HepG2 (cell line): ENCODE data around the gene MYO5A. TPM values are rescaled to one million over a fixed set of nuclear protein-coding genes. Genes with fewer than 3 reads are reported as not detected.

Experiments
- CBX1 ChIP-seq: IDR thresholded peaks from one replicate; pipeline ENCODE4 v1.6.1; 2016; ENCODE audit warnings: antibody characterized with exemption, low read depth
- ESRRA ChIP-seq: sonication (generic); formaldehyde crosslinking; IDR thresholded peaks from 2 replicates; pipeline ENCODE4 v1.5.1; 2020; ENCODE audit warnings: mild to moderate bottlenecking, low read depth, missing genetic modification reagents
- HCFC1 ChIP-seq: fragments of 150-350 bp; IDR thresholded peaks from 2 replicates; pipeline ENCODE4 v1.6.1; 2014; ENCODE audit warnings: low read depth, low read length
- JARID2 ChIP-seq: sonication (generic); formaldehyde crosslinking; IDR thresholded peaks from 2 replicates; pipeline ENCODE4 v1.8.1; 2023; ENCODE audit warnings: missing genetic modification reagents, inconsistent platforms; ENCODE audit not compliant: insufficient replicate concordance
- KLF6 ChIP-seq: IDR thresholded peaks from 2 replicates; pipeline ENCODE4 v1.8.0; 2016; ENCODE audit warnings: missing biosample characterization, missing genetic modification reagents
- SOX6 ChIP-seq, 2 experiments: fragments of 450-650 bp in 1 of 2; sonication (generic) in 1 of 2; formaldehyde crosslinking in 1 of 2; IDR thresholded peaks; 2 replicates each; pipeline versions ENCODE4 v1.4.0 to v1.6.1; 2017 to 2020; ENCODE audit warnings: antibody characterized with exemption in 1 of 2, mild to moderate bottlenecking in 1 of 2, missing genetic modification reagents in 1 of 2
- ZBTB42 ChIP-seq: sonication (generic); formaldehyde crosslinking; IDR thresholded peaks from 2 replicates; pipeline ENCODE4 v1.5.0; 2020; ENCODE audit warnings: mild to moderate bottlenecking, missing genetic modification reagents
- ZNF253 ChIP-seq: sonication (generic); formaldehyde crosslinking; IDR thresholded peaks from 2 replicates; pipeline ENCODE4 v1.8.0; 2022; ENCODE audit warnings: mild to moderate bottlenecking, missing genetic modification reagents, borderline replicate concordance
- ZNF567 ChIP-seq: sonication (generic); formaldehyde crosslinking; IDR thresholded peaks from 2 replicates; pipeline ENCODE4 v1.8.1; 2023; ENCODE audit warnings: mild to moderate bottlenecking, missing genetic modification reagents, borderline replicate concordance
- ZNF775 ChIP-seq: sonication (generic); formaldehyde crosslinking; IDR thresholded peaks from 2 replicates; pipeline ENCODE4 v1.4.0; 2020; ENCODE audit warnings: missing genetic modification reagents, mild to moderate bottlenecking, moderate library complexity, borderline replicate concordance
- ZNF788 ChIP-seq: sonication (generic); formaldehyde crosslinking; IDR thresholded peaks from 2 replicates; pipeline ENCODE4 v1.5.0; 2020; ENCODE audit warnings: mild to moderate bottlenecking, missing genetic modification reagents, borderline replicate concordance
- ZNF850 ChIP-seq: sonication (generic); formaldehyde crosslinking; conservative IDR thresholded peaks from 2 replicates; pipeline ENCODE4 v1.9.0; 2021; ENCODE audit warnings: mild to moderate bottlenecking, missing genetic modification reagents
- polyA plus RNA-seq, 8 experiments: library from polyadenylated mRNA; depleted of rRNA in 3 of 8; stranded (reverse) in 7 of 8; unstranded in 1 of 8; fragments of >200 nt; fragmentation: Illumina TruSeq in 4 of 8; extraction: Trizol in 4 of 8; gene quantifications; 2 replicates each; pipeline versions ENCODE4 v1.2.1 to v1.2.3, GENCODE V29; 2011 to 2016; ENCODE audit warnings: low read depth in 4 of 8, missing spikeins in 1 of 8, mixed read lengths in 1 of 8; ENCODE audit not compliant: insufficient read depth in 1 of 8
- total RNA-seq, 5 experiments: library from RNA; depleted of rRNA; stranded (reverse); fragments of >200 nt; fragmentation: Illumina TruSeq; extraction: Trizol; gene quantifications; 2 replicates each; pipeline ENCODE4 v1.2.3, GENCODE V29; 2016; ENCODE audit warnings: low read depth in 1 of 5
- TF ChIP-seq, protein P1 (sequence below): sonication (generic); formaldehyde crosslinking; IDR thresholded peaks from 2 replicates; pipeline ENCODE4 v1.5.0; 2020; ENCODE audit warnings: mild to moderate bottlenecking, missing genetic modification reagents, borderline replicate concordance
- TF ChIP-seq, protein P2 (sequence below): sonication (generic); formaldehyde crosslinking; IDR thresholded peaks from 2 replicates; pipeline ENCODE4 v1.4.0; 2020; ENCODE audit warnings: missing genetic modification reagents
- TF ChIP-seq, protein P3 (sequence below): IDR thresholded peaks from 2 replicates; pipeline ENCODE4 v1.6.1; 2012; ENCODE audit warnings: inconsistent platforms
- TF ChIP-seq, protein P4 (sequence below): sonication (generic); formaldehyde crosslinking; IDR thresholded peaks from 2 replicates; pipeline ENCODE4 v1.4.0; 2020; ENCODE audit warnings: missing genetic modification reagents, borderline replicate concordance

The MYO5A gene
- total and polyA plus RNA-seq, 2 of the 13 experiments (the other 11 are each of a cell fraction or from before 2014, with no cell fraction given): 2.8 to 4.8 TPM

DNA sequence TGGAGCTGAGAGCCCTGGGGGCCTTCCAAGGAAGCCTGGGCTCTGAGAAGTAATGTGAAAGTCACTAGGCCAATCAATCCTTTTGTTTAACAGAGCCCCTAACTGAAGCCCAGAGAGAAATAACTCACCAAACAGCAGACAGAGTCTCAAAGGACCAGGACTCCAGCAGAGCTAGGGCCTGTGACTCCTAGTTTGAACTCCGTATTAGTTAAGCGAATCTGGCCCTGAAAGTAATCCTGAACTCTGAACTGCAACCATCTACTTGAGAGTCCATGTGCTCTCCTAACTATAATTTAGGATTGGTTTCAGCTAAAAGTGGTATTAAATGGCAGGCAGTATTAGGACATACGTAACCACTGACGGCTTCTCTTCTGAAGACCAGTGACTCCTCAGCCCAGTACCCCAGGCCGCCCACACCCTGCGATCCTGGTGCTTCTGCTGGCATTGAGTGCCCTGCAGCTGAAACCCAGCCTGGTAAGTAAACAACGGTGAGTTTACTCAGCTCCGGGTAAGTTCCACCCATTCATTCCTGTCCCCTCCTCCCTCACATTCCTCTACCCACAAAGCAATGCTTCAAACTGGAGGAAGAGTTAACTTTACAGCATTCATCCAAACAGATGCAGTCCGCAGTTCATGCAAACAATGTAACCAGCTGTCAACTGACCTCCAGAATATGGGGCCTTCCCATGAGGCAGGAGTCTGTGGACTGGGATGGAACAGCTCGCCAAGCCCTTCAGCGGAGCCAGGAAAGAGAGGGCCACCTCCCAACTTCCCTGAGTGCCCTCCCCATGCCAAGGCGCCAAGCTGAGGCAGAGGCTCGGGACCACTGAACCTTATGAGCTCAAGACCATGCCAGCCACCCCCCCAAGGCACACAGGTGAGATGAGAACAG lies 240.4 kb downstream of the MYO5A start (continued):
- TF ChIP-seq, protein P1, sequence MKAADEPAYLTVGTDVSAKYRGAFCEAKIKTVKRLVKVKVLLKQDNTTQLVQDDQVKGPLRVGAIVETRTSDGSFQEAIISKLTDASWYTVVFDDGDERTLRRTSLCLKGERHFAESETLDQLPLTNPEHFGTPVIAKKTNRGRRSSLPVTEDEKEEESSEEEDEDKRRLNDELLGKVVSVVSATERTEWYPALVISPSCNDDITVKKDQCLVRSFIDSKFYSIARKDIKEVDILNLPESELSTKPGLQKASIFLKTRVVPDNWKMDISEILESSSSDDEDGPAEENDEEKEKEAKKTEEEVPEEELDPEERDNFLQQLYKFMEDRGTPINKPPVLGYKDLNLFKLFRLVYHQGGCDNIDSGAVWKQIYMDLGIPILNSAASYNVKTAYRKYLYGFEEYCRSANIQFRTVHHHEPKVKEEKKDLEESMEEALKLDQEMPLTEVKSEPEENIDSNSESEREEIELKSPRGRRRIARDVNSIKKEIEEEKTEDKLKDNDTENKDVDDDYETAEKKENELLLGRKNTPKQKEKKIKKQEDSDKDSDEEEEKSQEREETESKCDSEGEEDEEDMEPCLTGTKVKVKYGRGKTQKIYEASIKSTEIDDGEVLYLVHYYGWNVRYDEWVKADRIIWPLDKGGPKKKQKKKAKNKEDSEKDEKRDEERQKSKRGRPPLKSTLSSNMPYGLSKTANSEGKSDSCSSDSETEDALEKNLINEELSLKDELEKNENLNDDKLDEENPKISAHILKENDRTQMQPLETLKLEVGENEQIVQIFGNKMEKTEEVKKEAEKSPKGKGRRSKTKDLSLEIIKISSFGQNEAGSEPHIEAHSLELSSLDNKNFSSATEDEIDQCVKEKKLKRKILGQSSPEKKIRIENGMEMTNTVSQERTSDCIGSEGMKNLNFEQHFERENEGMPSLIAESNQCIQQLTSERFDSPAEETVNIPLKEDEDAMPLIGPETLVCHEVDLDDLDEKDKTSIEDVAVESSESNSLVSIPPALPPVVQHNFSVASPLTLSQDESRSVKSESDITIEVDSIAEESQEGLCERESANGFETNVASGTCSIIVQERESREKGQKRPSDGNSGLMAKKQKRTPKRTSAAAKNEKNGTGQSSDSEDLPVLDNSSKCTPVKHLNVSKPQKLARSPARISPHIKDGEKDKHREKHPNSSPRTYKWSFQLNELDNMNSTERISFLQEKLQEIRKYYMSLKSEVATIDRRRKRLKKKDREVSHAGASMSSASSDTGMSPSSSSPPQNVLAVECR (CRISPR knock-in tag): peak; percentile 94
- TF ChIP-seq ZNF850 (CRISPR knock-in tag) (no peak), ESRRA (CRISPR knock-in tag) (peak; percentile 76), CBX1 (no peak), JARID2 (CRISPR knock-in tag) (no peak), HCFC1 (no peak), ZBTB42 (CRISPR knock-in tag) (0 out of 2 replicates have a peak, but pooled peaks have one; percentile 73), ZNF567 (CRISPR knock-in tag) (no peak), ZNF775 (CRISPR knock-in tag) (0 out of 2 replicates have a peak, but pooled peaks have one; percentile 50), SOX6 (IDR thresholded peaks at IDR 0.05) (no peak), SOX6 (CRISPR knock-in tag; IDR thresholded peaks at IDR 0.05) (peak; percentile 97), KLF6 (CRISPR knock-in tag) (0 out of 2 replicates have a peak, but pooled peaks have one; percentile 73), ZNF253 (CRISPR knock-in tag) (no peak), ZNF788 (CRISPR knock-in tag) (peak; percentile 74; the same call in 1 of the 2 replicates)
- TF ChIP-seq, protein P2, sequence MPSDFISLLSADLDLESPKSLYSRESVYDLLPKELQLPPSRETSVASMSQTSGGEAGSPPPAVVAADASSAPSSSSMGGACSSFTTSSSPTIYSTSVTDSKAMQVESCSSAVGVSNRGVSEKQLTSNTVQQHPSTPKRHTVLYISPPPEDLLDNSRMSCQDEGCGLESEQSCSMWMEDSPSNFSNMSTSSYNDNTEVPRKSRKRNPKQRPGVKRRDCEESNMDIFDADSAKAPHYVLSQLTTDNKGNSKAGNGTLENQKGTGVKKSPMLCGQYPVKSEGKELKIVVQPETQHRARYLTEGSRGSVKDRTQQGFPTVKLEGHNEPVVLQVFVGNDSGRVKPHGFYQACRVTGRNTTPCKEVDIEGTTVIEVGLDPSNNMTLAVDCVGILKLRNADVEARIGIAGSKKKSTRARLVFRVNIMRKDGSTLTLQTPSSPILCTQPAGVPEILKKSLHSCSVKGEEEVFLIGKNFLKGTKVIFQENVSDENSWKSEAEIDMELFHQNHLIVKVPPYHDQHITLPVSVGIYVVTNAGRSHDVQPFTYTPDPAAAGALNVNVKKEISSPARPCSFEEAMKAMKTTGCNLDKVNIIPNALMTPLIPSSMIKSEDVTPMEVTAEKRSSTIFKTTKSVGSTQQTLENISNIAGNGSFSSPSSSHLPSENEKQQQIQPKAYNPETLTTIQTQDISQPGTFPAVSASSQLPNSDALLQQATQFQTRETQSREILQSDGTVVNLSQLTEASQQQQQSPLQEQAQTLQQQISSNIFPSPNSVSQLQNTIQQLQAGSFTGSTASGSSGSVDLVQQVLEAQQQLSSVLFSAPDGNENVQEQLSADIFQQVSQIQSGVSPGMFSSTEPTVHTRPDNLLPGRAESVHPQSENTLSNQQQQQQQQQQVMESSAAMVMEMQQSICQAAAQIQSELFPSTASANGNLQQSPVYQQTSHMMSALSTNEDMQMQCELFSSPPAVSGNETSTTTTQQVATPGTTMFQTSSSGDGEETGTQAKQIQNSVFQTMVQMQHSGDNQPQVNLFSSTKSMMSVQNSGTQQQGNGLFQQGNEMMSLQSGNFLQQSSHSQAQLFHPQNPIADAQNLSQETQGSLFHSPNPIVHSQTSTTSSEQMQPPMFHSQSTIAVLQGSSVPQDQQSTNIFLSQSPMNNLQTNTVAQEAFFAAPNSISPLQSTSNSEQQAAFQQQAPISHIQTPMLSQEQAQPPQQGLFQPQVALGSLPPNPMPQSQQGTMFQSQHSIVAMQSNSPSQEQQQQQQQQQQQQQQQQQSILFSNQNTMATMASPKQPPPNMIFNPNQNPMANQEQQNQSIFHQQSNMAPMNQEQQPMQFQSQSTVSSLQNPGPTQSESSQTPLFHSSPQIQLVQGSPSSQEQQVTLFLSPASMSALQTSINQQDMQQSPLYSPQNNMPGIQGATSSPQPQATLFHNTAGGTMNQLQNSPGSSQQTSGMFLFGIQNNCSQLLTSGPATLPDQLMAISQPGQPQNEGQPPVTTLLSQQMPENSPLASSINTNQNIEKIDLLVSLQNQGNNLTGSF: no peak
- TF ChIP-seq, protein P3, sequence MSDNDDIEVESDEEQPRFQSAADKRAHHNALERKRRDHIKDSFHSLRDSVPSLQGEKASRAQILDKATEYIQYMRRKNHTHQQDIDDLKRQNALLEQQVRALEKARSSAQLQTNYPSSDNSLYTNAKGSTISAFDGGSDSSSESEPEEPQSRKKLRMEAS: peak; percentile 83
- TF ChIP-seq, protein P4, sequence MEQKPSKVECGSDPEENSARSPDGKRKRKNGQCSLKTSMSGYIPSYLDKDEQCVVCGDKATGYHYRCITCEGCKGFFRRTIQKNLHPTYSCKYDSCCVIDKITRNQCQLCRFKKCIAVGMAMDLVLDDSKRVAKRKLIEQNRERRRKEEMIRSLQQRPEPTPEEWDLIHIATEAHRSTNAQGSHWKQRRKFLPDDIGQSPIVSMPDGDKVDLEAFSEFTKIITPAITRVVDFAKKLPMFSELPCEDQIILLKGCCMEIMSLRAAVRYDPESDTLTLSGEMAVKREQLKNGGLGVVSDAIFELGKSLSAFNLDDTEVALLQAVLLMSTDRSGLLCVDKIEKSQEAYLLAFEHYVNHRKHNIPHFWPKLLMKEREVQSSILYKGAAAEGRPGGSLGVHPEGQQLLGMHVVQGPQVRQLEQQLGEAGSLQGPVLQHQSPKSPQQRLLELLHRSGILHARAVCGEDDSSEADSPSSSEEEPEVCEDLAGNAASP (CRISPR knock-in tag): peak; percentile 86; the same call in 1 of the 2 replicates
